Thyroid gland (tissue), 4 donors: ENCODE measurements around the gene ADAMTSL1. TPM values are rescaled to one million over a fixed set of nuclear protein-coding genes. Genes with fewer than 3 reads are reported as not detected.

ENCODE experiments used
- DNase-seq, 2 donors: peaks; one replicate each; pipeline ENCODE4 v3.0.0-alpha.2; 2019
- H3K27ac ChIP-seq, 3 donors: fragments of 200-600 bp; sonication (generic); 1 replicate in 2 of 3; 2 replicates in 1 of 3; pipeline ENCODE4 v1.5.1; 2016 to 2019; ENCODE audit warnings: mild to moderate bottlenecking in 1 of 3, moderate library complexity in 1 of 3
- H3K27me3 ChIP-seq: fragments of 200-600 bp; sonication (generic); one replicate; pipeline ENCODE4 v1.5.1; 2019
- H3K36me3 ChIP-seq, 2 donors: fragments of 200-600 bp; sonication (generic); one replicate each; pipeline ENCODE4 v1.5.1; 2016 to 2019
- H3K4me1 ChIP-seq, 2 donors: fragments of 200-600 bp; sonication (generic); one replicate each; pipeline ENCODE4 v1.5.1; 2017 to 2019
- H3K4me3 ChIP-seq, 3 donors: fragments of 200-600 bp; sonication (generic); replicated peaks in 1 of 3; 1 replicate in 2 of 3; 2 replicates in 1 of 3; pipeline ENCODE4 v1.5.1; 2016; ENCODE audit warnings: mild to moderate bottlenecking in 1 of 3
- H3K9me3 ChIP-seq: fragments of 200-600 bp; sonication (generic); one replicate; pipeline ENCODE4 v1.5.1; 2017
- CTCF ChIP-seq, 6 experiments: fragments of 200-600 bp in 3 of 6; fragments of 450-650 bp in 3 of 6; sonication (generic) in 3 of 6; IDR thresholded peaks; one replicate each; pipeline ENCODE4 v1.5.1; 2016 to 2019; ENCODE audit warnings: antibody characterized with exemption in 6 of 6, mild to moderate bottlenecking in 2 of 6, inconsistent platforms in 1 of 6, moderate library complexity in 1 of 6
- POLR2A ChIP-seq, 2 donors: fragments of 450-650 bp; IDR thresholded peaks; one replicate each; pipeline ENCODE4 v1.6.1; 2017; ENCODE audit warnings: antibody characterized with exemption in 2 of 2, mild to moderate bottlenecking in 2 of 2, moderate library complexity in 1 of 2
- WGBS, 2 donors: methylation state at CpG; one replicate each; pipeline ENCODE4 v1.1.5; 2017; 5-methylcytosine and 5-hydroxymethylcytosine counted together
- intact Hi-C: fragments of 100-400 bp; cut with DNase I; formaldehyde crosslinking; loops from one replicate; pipeline ENCODE4 v1.15.1; 2023
- total RNA-seq, 4 donors: library from RNA; depleted of rRNA; stranded (reverse); fragments of >200 nt; gene quantifications; one replicate each; pipeline ENCODE4 v1.2.3, GENCODE V29; 2016

The ADAMTSL1 gene
- total RNA-seq, 4 donors from 2014 or later = 1.6 to 9.0 (median 4.8) TPM

- TF ChIP-seq POLR2A (IDR thresholded peaks at IDR 0.05) (no peak), CTCF (IDR thresholded peaks at IDR 0.05) (no peak)
Measured at GRCh38 chr9:18910435-18910834, 436.5 kb downstream of the ADAMTSL1 start.

GRCh38 chr9:18910916-18911315 lies 437.0 kb downstream of the ADAMTSL1 start:
- no peak for TF ChIP-seq CTCF (IDR thresholded peaks at IDR 0.05)
- no peak for TF ChIP-seq POLR2A (IDR thresholded peaks at IDR 0.05)
- Histone ChIP-seq H3K27ac (no peak overlapping the region), H3K27me3 (no peaks in the 10 kb centered on the region), H3K9me3 (no peaks in the 10 kb centered on the region), H3K4me3 (no peak overlapping the region), H3K36me3 (no peaks in the 10 kb centered on the region), H3K4me1 (no peaks in the 10 kb centered on the region)
- 38 to 44% methylated on average over 6 of the region's 6 CpGs for WGBS, 2 donors
- no peak for DNase-seq
- intact Hi-C loops = no loop called here

More at GRCh38 chr9:18910435-18910834, 436.5 kb downstream of the ADAMTSL1 start:
- H3K4me3 ChIP-seq = no peak overlapping the region
- no peaks in the 10 kb centered on the region for H3K27me3 ChIP-seq
- no peaks in the 10 kb centered on the region for H3K4me1 ChIP-seq
- intact Hi-C loops = no loop called here
- no peak overlapping the region for H3K27ac ChIP-seq
- WGBS, 2 donors = 71 to 75% methylated on average over 2 of the region's 2 CpGs
- no peak for DNase-seq
- H3K36me3 ChIP-seq = no peaks in the 10 kb centered on the region
- no peaks in the 10 kb centered on the region for H3K9me3 ChIP-seq

GRCh38 chr9:18911714-18912342 lies 437.9 kb downstream of the ADAMTSL1 start:
- no peak for DNase-seq
- intact Hi-C loops = no loop called here
- Histone ChIP-seq H3K36me3 (no peaks in the 10 kb centered on the region), H3K27ac (no peak overlapping the region), H3K9me3 (no peaks in the 10 kb centered on the region), H3K4me1 (no peaks in the 10 kb centered on the region), H3K4me3 (no peak overlapping the region), H3K27me3 (no peaks in the 10 kb centered on the region)
- TF ChIP-seq CTCF (IDR thresholded peaks at IDR 0.05) = no peak
- TF ChIP-seq POLR2A (IDR thresholded peaks at IDR 0.05) = no peak
- 92 to 93% methylated on average over 9 of the region's 9 CpGs for WGBS, 2 donors

- Histone ChIP-seq H3K27ac (no peak overlapping the region), H3K4me3 (no peak overlapping the region), H3K36me3 (no peaks in the 10 kb centered on the region), H3K27me3 (no peaks in the 10 kb centered on the region), H3K9me3 (no peaks in the 10 kb centered on the region), H3K4me1 (peaks cover 18 to 19% of the 10 kb centered on the region in 2 donors)
- TF ChIP-seq POLR2A (IDR thresholded peaks at IDR 0.05) (no peak), CTCF (IDR thresholded peaks at IDR 0.05) (no peak)
- intact Hi-C loops = no loop called here
- WGBS, 2 donors = 60 to 63% methylated on average over 4 of the region's 4 CpGs
- DNase-seq = no peak
Measured at GRCh38 chr9:18920141-18921084, 446.5 kb downstream of the ADAMTSL1 start.
